Hepatocyte (in vitro differentiated cells): ENCODE results near the gene RPL18A. TPM values are rescaled to one million over a fixed set of nuclear protein-coding genes. Genes with fewer than 3 reads are reported as not detected.
A peak's percentile ranks its signal among the peaks of the same experiment; 100 is the strongest.

Experiments used
- DNase-seq: peaks from one replicate; pipeline ENCODE4 v3.0.0-alpha.2; 2016; ENCODE audit warnings: low spot score
- H2AFZ ChIP-seq: fragments of 200-600 bp; sonication (generic); 2 replicates; pipeline ENCODE4 v1.6.0; 2016; ENCODE audit warnings: antibody characterized with exemption, mild to moderate bottlenecking
- H3K27ac ChIP-seq: fragments of 200-600 bp; sonication (generic); 2 replicates; pipeline ENCODE4 v1.5.1; 2016; ENCODE audit warnings: mild to moderate bottlenecking
- H3K27me3 ChIP-seq: fragments of 200-600 bp; sonication (generic); 2 replicates; pipeline ENCODE4 v1.6.1; 2016
- H3K36me3 ChIP-seq: fragments of 200-600 bp; sonication (generic); replicated peaks from 2 replicates; pipeline ENCODE4 v1.5.1; 2016; ENCODE audit warnings: low read depth; ENCODE audit not compliant: insufficient read depth
- H3K4me1 ChIP-seq: fragments of 200-600 bp; sonication (generic); 2 replicates; pipeline ENCODE4 v1.5.1; 2016; ENCODE audit warnings: mild to moderate bottlenecking, moderate library complexity; ENCODE audit not compliant: insufficient read depth
- H3K4me2 ChIP-seq: fragments of 200-600 bp; sonication (generic); 2 replicates; pipeline ENCODE4 v1.6.0; 2016
- H3K4me3 ChIP-seq: fragments of 200-600 bp; sonication (generic); 2 replicates; pipeline ENCODE4 v1.5.1; 2016; ENCODE audit warnings: mild to moderate bottlenecking
- H3K79me2 ChIP-seq: fragments of 200-600 bp; sonication (generic); 2 replicates; pipeline ENCODE4 v1.6.0; 2017; ENCODE audit warnings: mild to moderate bottlenecking
- H3K9me2 ChIP-seq: fragments of 200-600 bp; sonication (generic); replicated peaks from 2 replicates; pipeline ENCODE4 v1.6.0; 2017; ENCODE audit warnings: mild to moderate bottlenecking; ENCODE audit not compliant: insufficient read depth
- H3K9me3 ChIP-seq: fragments of 200-600 bp; sonication (generic); 2 replicates; pipeline ENCODE4 v1.5.1; 2016; ENCODE audit warnings: low read depth, mild to moderate bottlenecking
- H4K20me1 ChIP-seq: fragments of 200-600 bp; sonication (generic); 2 replicates; pipeline ENCODE4 v1.6.0; 2016; ENCODE audit warnings: mild to moderate bottlenecking; ENCODE audit not compliant: insufficient read depth, poor library complexity, severe bottlenecking
- EZH2 ChIP-seq: fragments of 200-600 bp; sonication (generic); IDR thresholded peaks from 2 replicates; pipeline ENCODE4 v1.6.1; 2016; ENCODE audit warnings: antibody characterized with exemption, mild to moderate bottlenecking, borderline replicate concordance
- EZH2phosphoT487 ChIP-seq: fragments of 200-600 bp; sonication (generic); IDR thresholded peaks from one replicate; pipeline ENCODE4 v1.6.1; 2018; ENCODE audit warnings: antibody characterized with exemption, mild to moderate bottlenecking, low read depth, moderate library complexity; ENCODE audit not compliant: unreplicated experiment, severe bottlenecking
- WGBS: methylation state at CpG from one replicate; pipeline ENCODE4 v1.1.6; 2016; ENCODE audit warnings: low lambda C conversion rate; ENCODE audit errors: missing lambda C conversion rate; 5-methylcytosine and 5-hydroxymethylcytosine counted together
- polyA plus RNA-seq: library from polyadenylated mRNA; unstranded; fragments of >200 nt; fragmentation: Nextera tagmentation; extraction: Ambion mirVana; gene quantifications from 2 replicates; pipeline ENCODE4 v1.2.1, GENCODE V29; 2016
- total RNA-seq: library from RNA; depleted of rRNA; stranded (reverse); fragments of >200 nt; gene quantifications from 2 replicates; pipeline ENCODE4 v1.2.3, GENCODE V29; 2014
- TF ChIP-seq, protein P1 (sequence below): fragments of 200-600 bp; sonication (generic); IDR thresholded peaks from 2 replicates; pipeline ENCODE4 v1.5.1; 2016; ENCODE audit warnings: antibody characterized with exemption, mild to moderate bottlenecking; ENCODE audit not compliant: poor library complexity

The RPL18A gene
- total and polyA plus RNA-seq, 2 experiments from 2014 or later = 646 to 1,114 TPM

DNA sequence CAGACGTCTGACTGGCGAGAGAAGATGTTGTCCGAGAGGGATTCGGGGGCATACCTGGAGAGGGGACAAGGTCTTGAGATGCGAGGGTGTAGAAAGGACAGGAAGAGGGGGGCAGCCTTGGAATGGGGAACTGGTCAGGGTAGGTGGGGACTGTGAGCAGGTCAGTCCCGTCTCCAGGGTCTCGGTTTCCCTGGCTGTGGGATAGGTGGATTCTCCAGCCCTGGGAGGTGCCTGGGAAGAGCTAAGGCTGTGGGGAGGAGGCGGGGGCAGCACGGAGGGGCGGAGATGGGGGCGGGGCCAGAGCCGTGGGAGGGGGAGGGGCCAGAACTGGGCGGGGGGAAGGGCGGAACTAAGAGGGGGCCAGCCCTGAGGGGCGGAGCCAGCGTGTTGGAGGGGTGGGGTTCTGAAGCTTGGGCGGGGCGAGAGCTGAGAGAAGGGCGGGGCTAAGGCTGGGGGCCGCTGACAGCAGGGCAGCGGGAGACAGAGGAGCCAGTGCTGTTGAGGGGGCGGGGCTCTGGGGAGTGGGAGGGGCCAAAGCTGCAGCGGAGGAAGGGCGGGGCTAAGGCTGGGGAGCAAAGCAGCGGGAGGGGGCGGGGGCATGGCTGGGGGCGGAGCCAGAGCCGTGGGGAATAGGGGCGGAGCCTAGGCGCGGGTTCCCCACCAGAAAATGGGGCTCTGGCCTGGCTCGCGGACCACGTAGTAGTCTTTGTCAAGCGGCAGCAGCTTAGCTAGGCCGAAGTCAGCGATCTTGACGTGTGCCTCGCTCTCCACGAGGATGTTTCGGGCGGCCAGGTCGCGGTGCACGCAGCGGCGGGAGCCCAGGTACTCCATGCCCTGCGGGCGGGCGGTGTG, 28.9 kb upstream of the RPL18A start:
- H3K4me1 ChIP-seq = no peaks in the 10 kb centered on the region
- H3K4me3 ChIP-seq = no peak overlapping the region
- H2AFZ ChIP-seq = peak overlapping the region; percentile 93
- peak overlapping the region; percentile 91 for H3K4me2 ChIP-seq
- TF ChIP-seq EZH2 (no peak), EZH2phosphoT487 (no peak)
- TF ChIP-seq, protein P1, sequence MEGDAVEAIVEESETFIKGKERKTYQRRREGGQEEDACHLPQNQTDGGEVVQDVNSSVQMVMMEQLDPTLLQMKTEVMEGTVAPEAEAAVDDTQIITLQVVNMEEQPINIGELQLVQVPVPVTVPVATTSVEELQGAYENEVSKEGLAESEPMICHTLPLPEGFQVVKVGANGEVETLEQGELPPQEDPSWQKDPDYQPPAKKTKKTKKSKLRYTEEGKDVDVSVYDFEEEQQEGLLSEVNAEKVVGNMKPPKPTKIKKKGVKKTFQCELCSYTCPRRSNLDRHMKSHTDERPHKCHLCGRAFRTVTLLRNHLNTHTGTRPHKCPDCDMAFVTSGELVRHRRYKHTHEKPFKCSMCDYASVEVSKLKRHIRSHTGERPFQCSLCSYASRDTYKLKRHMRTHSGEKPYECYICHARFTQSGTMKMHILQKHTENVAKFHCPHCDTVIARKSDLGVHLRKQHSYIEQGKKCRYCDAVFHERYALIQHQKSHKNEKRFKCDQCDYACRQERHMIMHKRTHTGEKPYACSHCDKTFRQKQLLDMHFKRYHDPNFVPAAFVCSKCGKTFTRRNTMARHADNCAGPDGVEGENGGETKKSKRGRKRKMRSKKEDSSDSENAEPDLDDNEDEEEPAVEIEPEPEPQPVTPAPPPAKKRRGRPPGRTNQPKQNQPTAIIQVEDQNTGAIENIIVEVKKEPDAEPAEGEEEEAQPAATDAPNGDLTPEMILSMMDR = no peak
- no peaks in the 10 kb centered on the region for H3K36me3 ChIP-seq
- 10% methylated on average over 26 of the region's 50 CpGs for WGBS
- no peaks in the 10 kb centered on the region for H4K20me1 ChIP-seq
- H3K9me3 ChIP-seq = no peaks in the 10 kb centered on the region
- DNase-seq = peak; percentile 90
- H3K27me3 ChIP-seq = peaks cover 25% of the 10 kb centered on the region
- H3K79me2 ChIP-seq = no peaks in the 10 kb centered on the region
- no peaks in the 10 kb centered on the region for H3K9me2 ChIP-seq
- no peak overlapping the region for H3K27ac ChIP-seq

DNA sequence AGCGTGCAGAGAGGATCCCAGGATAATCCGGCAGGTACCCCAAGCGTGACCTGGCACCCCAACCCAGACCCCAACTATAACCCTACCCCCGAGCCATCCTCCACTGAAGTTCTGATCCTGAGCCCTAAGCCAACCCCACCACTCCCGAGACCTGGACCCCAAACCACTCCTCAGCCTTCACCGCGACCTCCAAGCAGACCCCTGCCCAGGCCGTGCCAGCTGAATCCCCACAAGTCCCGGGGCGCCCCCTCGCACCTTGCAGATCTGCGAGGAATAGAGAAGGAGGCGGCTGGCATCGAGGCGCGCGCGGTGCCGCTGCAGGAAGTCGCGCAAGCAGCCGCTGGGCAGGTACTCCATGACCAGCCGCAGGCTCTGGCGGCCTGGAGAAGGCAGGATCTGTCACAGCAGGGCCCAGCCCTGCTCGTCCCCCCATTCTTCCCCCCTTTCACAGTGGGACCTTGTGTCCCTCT, 28.3 kb upstream of the RPL18A start:
- Histone ChIP-seq H3K36me3 (no peaks in the 10 kb centered on the region), H3K4me1 (no peaks in the 10 kb centered on the region), H3K9me3 (no peaks in the 10 kb centered on the region), H3K79me2 (no peaks in the 10 kb centered on the region), H3K27me3 (peaks cover 25% of the 10 kb centered on the region), H3K4me2 (peak overlapping the region; percentile 70), H2AFZ (no peak overlapping the region), H3K27ac (no peak overlapping the region), H3K9me2 (no peaks in the 10 kb centered on the region), H3K4me3 (no peak overlapping the region), H4K20me1 (no peaks in the 10 kb centered on the region)
- WGBS = 39% methylated on average over 25 of the region's 25 CpGs
- no peak for DNase-seq
- TF ChIP-seq EZH2phosphoT487 = no peak
- TF ChIP-seq, protein P1 = no peak
- no peak for TF ChIP-seq EZH2

DNA sequence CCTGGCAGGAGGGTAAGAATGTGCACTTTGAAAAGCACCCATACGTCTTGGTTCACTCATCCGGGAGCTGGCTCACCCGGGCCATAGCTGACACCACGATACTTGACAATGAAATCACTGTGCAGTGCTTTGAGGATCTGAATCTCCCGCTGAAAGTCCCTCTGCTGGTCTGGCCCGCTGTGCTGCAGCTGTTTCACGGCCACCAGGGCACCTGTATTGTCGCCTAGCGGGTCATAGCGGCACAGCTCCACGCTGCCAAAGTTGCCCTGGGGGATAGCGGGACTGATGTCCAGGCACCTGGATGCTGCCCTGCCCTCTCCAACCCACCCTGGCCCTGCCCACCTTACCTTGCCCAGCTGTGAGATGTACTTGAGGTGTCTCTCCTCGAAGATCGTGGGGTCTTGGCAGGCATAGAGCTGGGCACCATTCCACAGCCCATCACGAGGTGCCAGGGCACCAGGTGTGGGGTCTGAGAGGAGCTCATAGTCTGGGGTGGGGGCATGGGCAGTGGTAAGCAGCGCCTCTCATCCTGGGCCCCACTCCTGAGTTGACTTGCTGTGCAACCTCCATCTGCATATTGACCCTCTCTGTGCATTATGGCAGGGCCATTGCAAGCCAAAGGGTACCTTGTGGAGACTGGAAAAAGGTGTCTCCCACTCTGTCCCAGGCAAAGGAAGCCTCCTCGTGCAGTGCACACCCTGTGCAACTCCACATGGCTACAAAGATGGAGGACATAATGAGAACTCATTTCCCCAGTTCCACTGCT, 27.1 kb upstream of the RPL18A start:
- Histone ChIP-seq H3K9me2 (no peaks in the 10 kb centered on the region), H3K4me2 (no peak overlapping the region), H3K4me3 (no peak overlapping the region), H3K4me1 (no peaks in the 10 kb centered on the region), H3K27me3 (peaks cover 25% of the 10 kb centered on the region), H3K27ac (no peak overlapping the region), H3K79me2 (no peaks in the 10 kb centered on the region), H3K36me3 (no peaks in the 10 kb centered on the region), H2AFZ (no peak overlapping the region), H4K20me1 (no peaks in the 10 kb centered on the region), H3K9me3 (no peaks in the 10 kb centered on the region)
- WGBS = 94% methylated on average over 17 of the region's 17 CpGs
- TF ChIP-seq EZH2phosphoT487 (no peak), EZH2 (no peak)
- TF ChIP-seq, protein P1 = no peak
- DNase-seq = no peak
